HCT116 (cell line): ENCODE measurements around the gene ERN1. TPM values are rescaled to one million over a fixed set of nuclear protein-coding genes. Genes with fewer than 3 reads are reported as not detected.

ENCODE experiments used
- ATAC-seq: fragments of 200-7000 bp; cut with Tn5 transposase; 2 replicates; pipeline ENCODE4 v1.9.1; 2020; ENCODE audit warnings: mild to moderate bottlenecking, moderate library complexity
- BruUV-seq: library from RNA; stranded (reverse); fragments of 400-500 nt; replicated peaks from 2 replicates; lab custom pipeline; 2021; lab: Mats Ljungman, UMichigan
- CTCF ChIA-PET: fragments of 300-600 bp; sonication (Branson Sonifier 250); formaldehyde crosslinking; loops from one replicate; lab custom pipeline; 2021; ENCODE audit warnings: antibody characterized with exemption; lab: Charles Lee
- POLR2A ChIA-PET: fragments of 300-600, 350-600 bp; sonication (Branson Sonifier 250); formaldehyde crosslinking; loops from one replicate; lab custom pipeline; 2021; ENCODE audit warnings: antibody characterized with exemption; lab: Charles Lee
- RAD21 ChIA-PET, 2 experiments: fragments of 300-600 bp; sonication (Branson Sonifier 250); formaldehyde crosslinking; loops; one replicate each; lab custom pipeline; 2023; ENCODE audit warnings: low total read pairs in 2 of 2; ENCODE audit not compliant: uncharacterized antibody in 2 of 2, unreplicated experiment in 2 of 2, low non-redundant PET in 1 of 2; lab: Charles Lee
- DNase-seq: peaks from one replicate; pipeline ENCODE4 v3.0.0-alpha.2; 2010; ENCODE audit warnings: low read depth, low spot score
- H2AFZ ChIP-seq: fragments of 200-600 bp; shearing (Covaris generic), sonication (generic); 2 replicates; pipeline ENCODE4 v1.6.1; 2017; ENCODE audit warnings: low read depth, mixed run types, mixed read lengths, antibody characterized with exemption, low read length; ENCODE audit not compliant: poor library complexity, severe bottlenecking
- H3K27ac ChIP-seq: 2 replicates; pipeline ENCODE4 v1.5.1; 2012; ENCODE audit warnings: low read depth, low read length
- H3K27me3 ChIP-seq: fragments of 200-600 bp; sonication (generic); 2 replicates; pipeline ENCODE4 v1.6.1; 2016; ENCODE audit warnings: mixed run types, low read length, mixed read lengths; ENCODE audit not compliant: insufficient read depth
- H3K36me3 ChIP-seq, 2 experiments: fragments of 200-500 bp in 1 of 2; fragments of 200-600 bp in 1 of 2; sonication (Bioruptor generic) in 1 of 2; sonication (generic) in 1 of 2; 2 replicates each; pipeline versions ENCODE4 v1.5.1 to v1.6.1; 2014 to 2016; ENCODE audit warnings: low read length in 2 of 2, inconsistent platforms in 1 of 2, mixed read lengths in 1 of 2, mixed run types in 1 of 2; ENCODE audit not compliant: insufficient read depth in 2 of 2, control insufficient read depth in 1 of 2
- H3K4me1 ChIP-seq, 2 experiments: fragments of 200-600 bp in 1 of 2; sonication (generic) in 1 of 2; 2 replicates each; pipeline versions ENCODE4 v1.5.1 to v1.6.1; 2012 to 2017; ENCODE audit warnings: low read length in 2 of 2, inconsistent platforms in 1 of 2, mild to moderate bottlenecking in 1 of 2, mixed read lengths in 1 of 2, mixed run types in 1 of 2, moderate library complexity in 1 of 2; ENCODE audit not compliant: insufficient read depth in 2 of 2, control insufficient read depth in 1 of 2
- H3K4me2 ChIP-seq: fragments of 200-600 bp; sonication (generic); 2 replicates; pipeline ENCODE4 v1.6.1; 2017; ENCODE audit warnings: mixed run types, low read length, mixed read lengths
- H3K4me3 ChIP-seq, 2 experiments: fragments of 200-600 bp in 1 of 2; sonication (generic) in 1 of 2; replicated peaks in 1 of 2; 2 replicates each; pipeline ENCODE4 v1.5.1; 2011 to 2016; ENCODE audit warnings: low read length in 2 of 2, control low read depth in 1 of 2, low read depth in 1 of 2, mild to moderate bottlenecking in 1 of 2, mixed read lengths in 1 of 2, mixed run types in 1 of 2
- H3K79me2 ChIP-seq: fragments of 200-600 bp; sonication (generic); 2 replicates; pipeline ENCODE4 v1.6.1; 2017; ENCODE audit warnings: mild to moderate bottlenecking, mixed run types, low read length, moderate library complexity, mixed read lengths; ENCODE audit not compliant: insufficient read depth
- H3K9ac ChIP-seq: fragments of 200-600 bp; sonication (generic); 2 replicates; pipeline ENCODE4 v1.6.1; 2016; ENCODE audit warnings: low read length, mixed read lengths
- H3K9me2 ChIP-seq: fragments of 200-600 bp; sonication (generic), shearing (Covaris generic); 2 replicates; pipeline ENCODE4 v1.6.1; 2017; ENCODE audit warnings: mixed run types, mild to moderate bottlenecking, moderate library complexity; ENCODE audit not compliant: insufficient read depth
- H3K9me3 ChIP-seq, 2 experiments: fragments of 200-500 bp in 1 of 2; fragments of 200-600 bp in 1 of 2; sonication (Bioruptor generic) in 1 of 2; sonication (generic) in 1 of 2; 2 replicates each; pipeline ENCODE4 v1.6.1; 2014 to 2017; ENCODE audit warnings: low read length in 2 of 2, mixed read lengths in 2 of 2, inconsistent platforms in 1 of 2, low read depth in 1 of 2, mild to moderate bottlenecking in 1 of 2, mixed run types in 1 of 2, moderate library complexity in 1 of 2; ENCODE audit not compliant: control insufficient read depth in 1 of 2, insufficient read depth in 1 of 2
- H4K20me1 ChIP-seq: fragments of 200-600 bp; sonication (generic), shearing (Covaris generic); 2 replicates; pipeline ENCODE4 v1.6.1; 2017; ENCODE audit warnings: mixed run types, mild to moderate bottlenecking, moderate library complexity; ENCODE audit not compliant: insufficient read depth
- ATF3 ChIP-seq: IDR thresholded peaks from 2 replicates; pipeline ENCODE4 v1.6.1; 2012
- CBX3 ChIP-seq: IDR thresholded peaks from 2 replicates; pipeline ENCODE4 v1.6.1; 2012; ENCODE audit warnings: low read depth
- CEBPB ChIP-seq: IDR thresholded peaks from 2 replicates; pipeline ENCODE4 v1.6.1; 2012; ENCODE audit warnings: low read depth
- CTCF ChIP-seq, 3 experiments: fragments of 200-600 bp in 1 of 3; sonication (generic) in 1 of 3; IDR thresholded peaks in 2 of 3; conservative IDR thresholded peaks in 1 of 3; 2 replicates each; pipeline ENCODE4 v1.5.1; 2012 to 2017; ENCODE audit warnings: low read depth in 2 of 3, low read length in 2 of 3, antibody characterized with exemption in 1 of 3, borderline replicate concordance in 1 of 3, control low read depth in 1 of 3, mild to moderate bottlenecking in 1 of 3, mixed read lengths in 1 of 3, mixed run types in 1 of 3, moderate library complexity in 1 of 3; ENCODE audit not compliant: insufficient read depth in 1 of 3
- EGR1 ChIP-seq: IDR thresholded peaks from 2 replicates; pipeline ENCODE4 v1.6.1; 2012; ENCODE audit warnings: low read depth
- RAD21 ChIP-seq: IDR thresholded peaks from 2 replicates; pipeline ENCODE4 v1.6.1; 2012; ENCODE audit warnings: low read depth, mild to moderate bottlenecking
- REST ChIP-seq: IDR thresholded peaks from 2 replicates; pipeline ENCODE4 v1.6.1; 2012; ENCODE audit warnings: low read depth
- ZNF274 ChIP-seq: fragments of 200-500 bp; sonication (Bioruptor generic); IDR thresholded peaks from 2 replicates; pipeline ENCODE4 v1.6.1; 2014; ENCODE audit warnings: mild to moderate bottlenecking, low read depth, low read length, inconsistent platforms
- intact Hi-C: fragments of 100-400 bp; cut with micrococcal nuclease; formaldehyde crosslinking; loops from 2 replicates; pipeline ENCODE4 v1.10.0; 2022
- total RNA-seq: library from RNA; stranded (reverse); gene quantifications from one replicate; pipeline ENCODE4 v1.2.1, GENCODE V29; 2021; ENCODE audit not compliant: unreplicated experiment

ERN1 gene
- total RNA-seq, 1 experiment from 2014 or later, result 28.2 TPM

GRCh38 chr17:64056269-64057005 lies 73.5 kb downstream of the ERN1 start:
- DNase-seq, result no peak
- Histone ChIP-seq H3K9me2 (no peaks in the 10 kb centered on the region), H4K20me1 (no peaks in the 10 kb centered on the region), H3K36me3 (peaks cover 0 to 5% of the 10 kb centered on the region in 2 experiments; a peak in 1 of 4 replicates), H3K27me3 (no peaks in the 10 kb centered on the region), H2AFZ (no peak overlapping the region), H3K27ac (no peak overlapping the region), H3K4me1 (peaks cover 0 to 7% of the 10 kb centered on the region in 2 experiments; a peak in 1 of 4 replicates), H3K4me3 (no peak overlapping the region), H3K79me2 (no peaks in the 10 kb centered on the region), H3K9me3 (no peaks in the 10 kb centered on the region), H3K4me2 (no peak overlapping the region)
- POLR2A ChIA-PET, result interaction anchor here (0.6 to 1.1 kb wide), 2 partner anchors 71 to 73 kb away, joined by 3 read pairs; no protein-coding TSS in a partner anchor
- BruUV-seq, result no TSS peak
- ATAC-seq, result 0 out of 2 replicates have a peak, but pooled peaks have one; percentile 48
- intact Hi-C loops, result no loop called here
- CTCF ChIA-PET, result interaction anchor here (0.8 to 3.3 kb wide), 3 partner anchors 7 to 225 kb away, joined by 3 to 14 read pairs (median 3); no protein-coding TSS in a partner anchor
- TF ChIP-seq CEBPB (no peak), REST (no peak), ZNF274 (no peak), RAD21 (0 out of 2 replicates have a peak, but pooled peaks have one; percentile 12), CBX3 (no peak), ATF3 (no peak), EGR1 (no peak), CTCF (IDR thresholded peaks at IDR 0.05 in 2 of 3, conservative IDR thresholded peaks at IDR 0.05 in 1 of 3; ENCODE audit: borderline replicate concordance in 1 of 3, insufficient read depth in 1 of 3, low read depth in 2 of 3, low read length in 2 of 3) (0 out of 6 replicates have a peak, but pooled peaks of 1 of the 3 experiments have one; percentile 1)
- TF ChIP-seq, all 23 proteins: peak for 2
- RAD21 ChIA-PET, result no interaction called here
- H3K9ac ChIP-seq, result no peak overlapping the region
